IMR-90 (cell line): ENCODE measurements around the gene UQCRFS1. TPM values are rescaled to one million over a fixed set of nuclear protein-coding genes. Genes with fewer than 3 reads are reported as not detected.

Experiments
- ATAC-seq: fragments of 200-7000 bp; cut with Tn5 transposase; 2 replicates; pipeline ENCODE4 v1.9.1; 2020; ENCODE audit warnings: low read depth, mild to moderate bottlenecking, moderate library complexity
- BruUV-seq: library from RNA; stranded (reverse); fragments of 400-500 nt; replicated peaks from 2 replicates; lab custom pipeline; 2021; lab: Mats Ljungman, UMichigan
- CTCF ChIA-PET: fragments of 300-600 bp; formaldehyde crosslinking; extraction: SDS; loops from one replicate; lab custom pipeline; 2021; ENCODE audit warnings: antibody characterized with exemption; lab: Yijun Ruan, JAX
- POLR2A ChIA-PET: fragments of 300-600 bp; sonication (Branson Sonifier 250); formaldehyde crosslinking; loops from one replicate; lab custom pipeline; 2022; ENCODE audit warnings: antibody characterized with exemption; ENCODE audit not compliant: unreplicated experiment; lab: Charles Lee
- DNase-seq: peaks from one replicate; pipeline ENCODE4 v3.0.0; 2013
- H2AFZ ChIP-seq: replicated peaks from 2 replicates; pipeline ENCODE3; 2013; ENCODE audit warnings: low read length, mild to moderate bottlenecking; ENCODE audit not compliant: poor library complexity
- H2AK5ac ChIP-seq: 2 replicates; pipeline ENCODE4 v1.6.1; 2013; ENCODE audit warnings: low read depth, low read length, inconsistent platforms
- H2AK9ac ChIP-seq: replicated peaks from 2 replicates; pipeline ENCODE3; 2013; ENCODE audit warnings: mild to moderate bottlenecking, low read depth, low read length, moderate library complexity; ENCODE audit not compliant: poor library complexity
- H2BK120ac ChIP-seq: 2 replicates; pipeline ENCODE4 v1.6.1; 2013; ENCODE audit warnings: low read depth, low read length, inconsistent platforms
- H2BK15ac ChIP-seq: 3 replicates; pipeline ENCODE4 v1.6.1; 2013; ENCODE audit warnings: low read depth, low read length, inconsistent platforms
- H2BK20ac ChIP-seq: 2 replicates; pipeline ENCODE4 v1.6.1; 2013; ENCODE audit warnings: low read depth, mild to moderate bottlenecking, inconsistent platforms, low read length, moderate library complexity
- H2BK5ac ChIP-seq: 2 replicates; pipeline ENCODE4 v1.6.1; 2013; ENCODE audit warnings: mild to moderate bottlenecking, low read depth, low read length, inconsistent platforms; ENCODE audit not compliant: poor library complexity, severe bottlenecking
- H3K14ac ChIP-seq: replicated peaks from 2 replicates; pipeline ENCODE4 v1.6.1; 2013; ENCODE audit warnings: low read depth, low read length, inconsistent platforms
- H3K18ac ChIP-seq: 2 replicates; pipeline ENCODE4 v1.6.1; 2013; ENCODE audit warnings: low read depth, low read length, control low read depth
- H3K23ac ChIP-seq: 2 replicates; pipeline ENCODE4 v1.6.1; 2013; ENCODE audit warnings: low read depth, low read length, inconsistent platforms
- H3K27ac ChIP-seq: 2 replicates; pipeline ENCODE4 v1.5.1; 2013; ENCODE audit warnings: mild to moderate bottlenecking, control low read depth, low read length; ENCODE audit not compliant: insufficient read depth
- H3K27me3 ChIP-seq: 2 replicates; pipeline ENCODE4 v1.6.1; 2013; ENCODE audit warnings: low read length; ENCODE audit not compliant: control insufficient read depth, insufficient read depth
- H3K36me3 ChIP-seq: 2 replicates; pipeline ENCODE4 v1.6.1; 2013; ENCODE audit warnings: low read length, mixed read lengths; ENCODE audit not compliant: control insufficient read depth, insufficient read depth
- H3K4ac ChIP-seq: 2 replicates; pipeline ENCODE4 v1.6.1; 2013; ENCODE audit warnings: low read depth, low read length, inconsistent platforms
- H3K4me1 ChIP-seq: 2 replicates; pipeline ENCODE4 v1.6.1; 2013; ENCODE audit warnings: low read length, mixed read lengths; ENCODE audit not compliant: control insufficient read depth, insufficient read depth
- H3K4me2 ChIP-seq: 2 replicates; pipeline ENCODE4 v1.6.1; 2013; ENCODE audit warnings: low read depth, mild to moderate bottlenecking, control low read depth, low read length, moderate library complexity
- H3K4me3 ChIP-seq: 2 replicates; pipeline ENCODE4 v1.5.1; 2013; ENCODE audit warnings: low read depth, mild to moderate bottlenecking, control low read depth, low read length, moderate library complexity; ENCODE audit not compliant: insufficient read depth
- H3K56ac ChIP-seq: 2 replicates; pipeline ENCODE4 v1.6.1; 2013; ENCODE audit warnings: low read length, inconsistent platforms; ENCODE audit not compliant: insufficient read depth; ENCODE audit errors: extremely low read depth
- H3K79me1 ChIP-seq, 2 experiments: 2 replicates each; pipeline ENCODE4 v1.6.1; 2013; ENCODE audit warnings: low read length in 2 of 2, inconsistent platforms in 1 of 2, low read depth in 1 of 2
- H3K9ac ChIP-seq: 2 replicates; pipeline ENCODE4 v1.6.1; 2013; ENCODE audit warnings: low read depth, low read length, control low read depth
- H3K9me1 ChIP-seq: 2 replicates; pipeline ENCODE4 v1.6.1; 2013; ENCODE audit warnings: low read length, inconsistent platforms; ENCODE audit not compliant: insufficient read depth
- H3K9me3 ChIP-seq: 2 replicates; pipeline ENCODE4 v1.6.1; 2013; ENCODE audit warnings: low read length; ENCODE audit not compliant: control insufficient read depth, insufficient read depth
- H4K20me1 ChIP-seq: 2 replicates; pipeline ENCODE4 v1.6.1; 2013; ENCODE audit warnings: low read length, inconsistent platforms; ENCODE audit not compliant: insufficient read depth
- H4K5ac ChIP-seq: 2 replicates; pipeline ENCODE4 v1.6.1; 2013; ENCODE audit warnings: mild to moderate bottlenecking, low read depth, low read length, control low read depth
- H4K8ac ChIP-seq, 2 experiments: 2 replicates each; pipeline ENCODE4 v1.6.1; 2013; ENCODE audit warnings: low read depth in 2 of 2, low read length in 2 of 2, control low read depth in 1 of 2, inconsistent platforms in 1 of 2
- H4K91ac ChIP-seq: 2 replicates; pipeline ENCODE4 v1.6.1; 2013; ENCODE audit warnings: low read depth, low read length, inconsistent platforms; ENCODE audit not compliant: insufficient read depth
- CHD1 ChIP-seq: IDR thresholded peaks from 2 replicates; pipeline ENCODE4 v1.6.1; 2012; ENCODE audit warnings: low read depth, low read length, improper control_type of control experiment
- MAZ ChIP-seq: IDR thresholded peaks from 2 replicates; pipeline ENCODE4 v1.6.1; 2012; ENCODE audit warnings: low read depth, mild to moderate bottlenecking, low read length, improper control_type of control experiment, moderate library complexity, borderline replicate concordance
- MXI1 ChIP-seq: IDR thresholded peaks from 2 replicates; pipeline ENCODE4 v1.6.1; 2012; ENCODE audit warnings: low read depth, mild to moderate bottlenecking, low read length, moderate library complexity, borderline replicate concordance
- NFE2L2 ChIP-seq: fragments of 150-350 bp; IDR thresholded peaks from 2 replicates; pipeline ENCODE4 v1.6.1; 2016; ENCODE audit warnings: low read depth, mild to moderate bottlenecking, low read length
- POLR2A ChIP-seq: IDR thresholded peaks from 2 replicates; pipeline ENCODE4 v1.6.1; 2012; ENCODE audit warnings: mild to moderate bottlenecking, low read depth, low read length
- RFX5 ChIP-seq: IDR thresholded peaks from 2 replicates; pipeline ENCODE4 v1.8.0; 2012; ENCODE audit warnings: low read depth, mild to moderate bottlenecking, low read length, moderate library complexity
- WGBS, 2 experiments: methylation state at CpG; one replicate each; pipeline versions ENCODE4 v1.1.5 to v1.1.7; 2013; ENCODE audit warnings: missing lambda C conversion rate in 2 of 2; ENCODE audit not compliant: insufficient read length in 1 of 2; ENCODE audit errors: extremely low coverage in 2 of 2; 5-methylcytosine and 5-hydroxymethylcytosine counted together
- dilution Hi-C: fragments of 300-500 bp; cut with HindIII; formaldehyde crosslinking; loops from one replicate; pipeline ENCODE4 v1.14.3; 2018; ENCODE audit warnings: low sequenced_read_pairs; ENCODE audit not compliant: unreplicated experiment
- in situ Hi-C: fragments of 300-500 bp; cut with MboI; formaldehyde crosslinking; loops from 3 replicates; pipeline ENCODE4 v1.14.3; 2019; ENCODE audit warnings: low sequenced_read_pairs, inconsistent platforms, mixed read lengths
- intact Hi-C: fragments of 100-400 bp; cut with micrococcal nuclease; formaldehyde crosslinking; loops from 2 replicates; pipeline ENCODE4 v1.10.0; 2022
- polyA plus RNA-seq, 3 experiments: library from polyadenylated mRNA; depleted of rRNA; stranded (reverse); fragments of >200 nt; gene quantifications; 2 replicates each; pipeline ENCODE4 v1.2.3, GENCODE V29; 2012; ENCODE audit warnings: low replicate concordance in 1 of 3
- total RNA-seq: library from RNA; depleted of rRNA; stranded (reverse); fragments of >200 nt; gene quantifications from 2 replicates; pipeline ENCODE4 v1.2.3, GENCODE V29; 2012
- TF ChIP-seq, protein P1 (sequence below): fragments of 150-350 bp; IDR thresholded peaks from 2 replicates; pipeline ENCODE4 v1.6.1; 2017; ENCODE audit warnings: mild to moderate bottlenecking, antibody characterized with exemption, low read length, low read depth
- TF ChIP-seq, protein P2 (sequence below): fragments of 150-350 bp; IDR thresholded peaks from 2 replicates; pipeline ENCODE4 v1.6.1; 2016; ENCODE audit warnings: low read depth, mild to moderate bottlenecking, low read length, moderate library complexity, borderline replicate concordance

The UQCRFS1 gene
- total and polyA plus RNA-seq, 2 of the 4 experiments (the other 2 are of a cell fraction): 37.1 to 43.8 TPM

DNA sequence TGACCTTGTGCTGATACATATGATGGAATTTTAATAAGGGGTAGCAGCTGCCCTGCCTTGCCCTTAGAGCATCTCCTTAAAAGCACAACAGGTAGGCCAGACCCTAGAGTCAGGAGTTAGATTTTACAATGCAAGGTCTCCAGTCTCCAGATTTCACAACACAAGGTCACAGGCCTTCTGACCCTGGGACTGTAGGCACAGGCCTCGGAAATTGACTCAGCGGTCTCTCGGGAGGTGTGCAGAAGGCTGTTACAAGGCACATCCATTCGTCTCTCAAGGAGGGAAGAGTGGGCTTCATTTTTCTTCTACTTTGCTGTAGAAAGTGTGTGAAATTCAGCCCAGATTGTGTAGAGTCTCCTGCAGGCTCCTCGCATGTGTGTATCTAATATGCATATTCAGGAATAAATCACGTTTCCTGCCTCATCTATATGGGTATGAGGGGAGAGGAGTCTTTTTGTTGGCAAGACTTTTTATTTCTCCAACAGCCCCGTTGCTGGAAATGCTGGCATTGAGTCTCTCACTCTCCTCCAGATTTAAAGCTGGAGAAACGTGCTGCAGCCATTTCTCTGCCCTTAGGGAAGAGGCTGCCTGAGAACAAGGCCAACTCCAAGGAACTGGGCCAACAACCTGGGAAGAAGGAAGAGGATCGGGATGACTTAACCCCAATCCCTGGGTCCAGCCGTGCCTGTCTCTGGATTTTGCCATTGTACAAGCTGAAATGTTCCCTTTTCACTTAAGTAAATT is 24.5 kb downstream of the UQCRFS1 start:
- Histone ChIP-seq H3K4ac (no peak overlapping the region), H2AK9ac (no peak overlapping the region), H2AK5ac (no peak overlapping the region), H4K5ac (no peak overlapping the region), H2AFZ (no peak overlapping the region), H3K23ac (no peak overlapping the region), H3K27ac (no peak overlapping the region), H2BK20ac (no peak overlapping the region), H4K20me1 (no peaks in the 10 kb centered on the region), H3K14ac (no peak overlapping the region), H4K91ac (no peak overlapping the region), H3K9ac (no peak overlapping the region), H3K4me2 (no peak overlapping the region), H2BK120ac (no peak overlapping the region), H4K8ac (no peak overlapping the region), H2BK5ac (no peak overlapping the region), H3K9me3 (no peaks in the 10 kb centered on the region), H3K9me1 (no peaks in the 10 kb centered on the region), H3K79me1 (no peaks in the 10 kb centered on the region), H3K4me3 (no peak overlapping the region), H3K36me3 (no peaks in the 10 kb centered on the region), H3K56ac (no peak overlapping the region), H3K18ac (no peak overlapping the region), H2BK15ac (no peak overlapping the region), H3K4me1 (no peaks in the 10 kb centered on the region), H3K27me3 (no peaks in the 10 kb centered on the region; the same call in 1 of the 2 replicates)
- intact Hi-C loops: no loop called here
- ChIA-PET POLR2A (no interaction called here), CTCF (no interaction called here)
- ATAC-seq (no peak), DNase-seq (no peak)
- no CpG with 5 or more reads among the region's 10 CpGs for whole genome bisulfite sequencing, 2 experiments
- dilution Hi-C loops: no loop called here
- in situ Hi-C loops: no loop called here
- no TSS peak for BruUV-seq
- TF ChIP-seq NFE2L2 (no peak), CHD1 (no peak), POLR2A (no peak), RFX5 (no peak), MXI1 (no peak), MAZ (no peak)
- TF ChIP-seq, protein P1, sequence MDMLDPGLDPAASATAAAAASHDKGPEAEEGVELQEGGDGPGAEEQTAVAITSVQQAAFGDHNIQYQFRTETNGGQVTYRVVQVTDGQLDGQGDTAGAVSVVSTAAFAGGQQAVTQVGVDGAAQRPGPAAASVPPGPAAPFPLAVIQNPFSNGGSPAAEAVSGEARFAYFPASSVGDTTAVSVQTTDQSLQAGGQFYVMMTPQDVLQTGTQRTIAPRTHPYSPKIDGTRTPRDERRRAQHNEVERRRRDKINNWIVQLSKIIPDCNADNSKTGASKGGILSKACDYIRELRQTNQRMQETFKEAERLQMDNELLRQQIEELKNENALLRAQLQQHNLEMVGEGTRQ: no peak
- TF ChIP-seq, protein P2, sequence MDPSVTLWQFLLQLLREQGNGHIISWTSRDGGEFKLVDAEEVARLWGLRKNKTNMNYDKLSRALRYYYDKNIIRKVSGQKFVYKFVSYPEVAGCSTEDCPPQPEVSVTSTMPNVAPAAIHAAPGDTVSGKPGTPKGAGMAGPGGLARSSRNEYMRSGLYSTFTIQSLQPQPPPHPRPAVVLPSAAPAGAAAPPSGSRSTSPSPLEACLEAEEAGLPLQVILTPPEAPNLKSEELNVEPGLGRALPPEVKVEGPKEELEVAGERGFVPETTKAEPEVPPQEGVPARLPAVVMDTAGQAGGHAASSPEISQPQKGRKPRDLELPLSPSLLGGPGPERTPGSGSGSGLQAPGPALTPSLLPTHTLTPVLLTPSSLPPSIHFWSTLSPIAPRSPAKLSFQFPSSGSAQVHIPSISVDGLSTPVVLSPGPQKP: no peak
